MCF 10A (cell line): ENCODE data around the gene AGBL1. TPM values are rescaled to one million over a fixed set of nuclear protein-coding genes. Genes with fewer than 3 reads are reported as not detected.
A peak's percentile ranks its signal among the peaks of the same experiment; 100 is the strongest.

ENCODE experiments used
- BruUV-seq: library from RNA; stranded (reverse); fragments of 400-500 nt; replicated peaks from 2 replicates; lab custom pipeline; 2021; lab: Mats Ljungman, UMichigan
- CTCF ChIA-PET: fragments of 300-600 bp; sonication (Branson Sonifier 250); formaldehyde crosslinking; extraction: SDS; loops from one replicate; lab custom pipeline; 2021; ENCODE audit warnings: antibody characterized with exemption, inconsistent platforms; lab: Yijun Ruan, JAX
- POLR2A ChIA-PET: fragments of 300-600, 350-650 bp; sonication (Branson Sonifier 250); formaldehyde crosslinking; extraction: SDS; loops from one replicate; lab custom pipeline; 2020; ENCODE audit warnings: antibody characterized with exemption, inconsistent platforms; lab: Yijun Ruan, JAX
- DNase-seq: peaks from one replicate; pipeline ENCODE4 v3.0.0-alpha.2; 2018; ENCODE audit not compliant: unreplicated experiment
- H3K27ac Mint-ChIP-seq: one replicate; pipeline ENCODE4 v1.8.0; 2022; ENCODE audit warnings: mild to moderate bottlenecking, low read depth, mixed read lengths; ENCODE audit not compliant: unreplicated experiment
- H3K27me3 Mint-ChIP-seq: one replicate; pipeline ENCODE4 v1.8.0; 2022; ENCODE audit warnings: mixed read lengths; ENCODE audit not compliant: insufficient read depth, unreplicated experiment
- H3K36me3 Mint-ChIP-seq: one replicate; pipeline ENCODE4 v1.8.0; 2022; ENCODE audit warnings: mild to moderate bottlenecking, moderate library complexity, mixed read lengths; ENCODE audit not compliant: insufficient read depth, unreplicated experiment
- H3K4me1 Mint-ChIP-seq: one replicate; pipeline ENCODE4 v1.8.0; 2022; ENCODE audit warnings: mixed read lengths; ENCODE audit not compliant: insufficient read depth, unreplicated experiment
- H3K4me3 Mint-ChIP-seq: one replicate; pipeline ENCODE4 v1.8.0; 2022; ENCODE audit warnings: mild to moderate bottlenecking, moderate library complexity, mixed read lengths; ENCODE audit not compliant: unreplicated experiment
- H3K9me3 Mint-ChIP-seq: one replicate; pipeline ENCODE4 v1.8.0; 2022; ENCODE audit warnings: mixed read lengths; ENCODE audit not compliant: unreplicated experiment
- CTCF ChIP-seq: fragments of 200-600 bp; IDR thresholded peaks from one replicate; pipeline ENCODE4 v1.8.0; 2022; ENCODE audit warnings: antibody characterized with exemption, mild to moderate bottlenecking; ENCODE audit not compliant: unreplicated experiment
- intact Hi-C: fragments of 100-400 bp; cut with micrococcal nuclease; formaldehyde crosslinking; loops from 2 replicates; pipeline ENCODE4 v1.14.1; 2022
- total RNA-seq: library from RNA; stranded (reverse); gene quantifications from 2 replicates; pipeline ENCODE4 v1.2.3, GENCODE V29; 2022

AGBL1 gene
- total RNA-seq, 1 experiment from 2014 or later: not detected

GRCh38 chr15:86553108-86553507 is 473.4 kb downstream of the AGBL1 start:
- peaks cover 32% of the 10 kb centered on the region for H3K4me1 Mint-ChIP-seq
- TF ChIP-seq CTCF: no peak
- DNase-seq: peak; percentile 30
- H3K27ac Mint-ChIP-seq: no peak overlapping the region
- H3K4me3 Mint-ChIP-seq: no peak overlapping the region
- CTCF ChIA-PET: interaction anchor here (0.6 kb wide), 1 partner anchor 32 kb away, joined by 3 read pairs; no protein-coding TSS in a partner anchor
- POLR2A ChIA-PET: no interaction called here
- no peaks in the 10 kb centered on the region for H3K27me3 Mint-ChIP-seq
- BruUV-seq: no TSS peak
- intact Hi-C loops: loop anchor here (10.0 kb wide), 1 partner anchor 218 kb away; no protein-coding TSS in a partner anchor
- H3K36me3 Mint-ChIP-seq: no peaks in the 10 kb centered on the region
- H3K9me3 Mint-ChIP-seq: no peaks in the 10 kb centered on the region

GRCh38 chr15:86555098-86555497 is 475.4 kb downstream of the AGBL1 start:
- no peak for TF ChIP-seq CTCF
- ChIA-PET CTCF (interaction anchor here (0.6 to 2.2 kb wide), 8 partner anchors 11 to 1925 kb away, joined by 3 to 10 read pairs (median 4); no protein-coding TSS in a partner anchor), POLR2A (interaction anchor here (1.1 to 1.5 kb wide), 7 partner anchors 13 to 1911 kb away, joined by 3 to 21 read pairs (median 4); no protein-coding TSS in a partner anchor)
- intact Hi-C loops: loop anchor here (10.0 kb wide), 1 partner anchor 220 kb away; no protein-coding TSS in a partner anchor
- BruUV-seq: no TSS peak
- Mint-ChIP-seq H3K9me3 (no peaks in the 10 kb centered on the region), H3K36me3 (no peaks in the 10 kb centered on the region), H3K4me1 (peaks cover 32% of the 10 kb centered on the region), H3K4me3 (no peak overlapping the region), H3K27ac (peak overlapping the region; percentile 69), H3K27me3 (no peaks in the 10 kb centered on the region)
- DNase-seq: no peak

- H3K4me1 Mint-ChIP-seq: peaks cover 32% of the 10 kb centered on the region
- DNase-seq: peak; percentile 58
- intact Hi-C loops: loop anchor here (10.0 kb wide), 1 partner anchor 221 kb away; no protein-coding TSS in a partner anchor
- H3K9me3 Mint-ChIP-seq: no peaks in the 10 kb centered on the region
- no peaks in the 10 kb centered on the region for H3K27me3 Mint-ChIP-seq
- peak overlapping the region; percentile 33 for H3K4me3 Mint-ChIP-seq
- BruUV-seq: no TSS peak
- ChIA-PET POLR2A (interaction anchor here (1.0 to 1.4 kb wide), 7 partner anchors 11 to 1910 kb away, joined by 3 to 21 read pairs (median 4); no protein-coding TSS in a partner anchor), CTCF (interaction anchor here (0.6 to 2.2 kb wide), 5 partner anchors 12 to 1924 kb away, joined by 3 to 10 read pairs (median 4); no protein-coding TSS in a partner anchor)
- no peaks in the 10 kb centered on the region for H3K36me3 Mint-ChIP-seq
- peak overlapping the region; percentile 69 for H3K27ac Mint-ChIP-seq
- TF ChIP-seq CTCF: no peak
These were observed 476.3 kb downstream of the AGBL1 start for GRCh38 chr15:86555939-86556338.

GRCh38 chr15:86556396-86557017 is 476.8 kb downstream of the AGBL1 start:
- peak overlapping the region; percentile 69 for H3K27ac Mint-ChIP-seq
- peak overlapping the region; percentile 33 for H3K4me3 Mint-ChIP-seq
- no peaks in the 10 kb centered on the region for H3K9me3 Mint-ChIP-seq
- intact Hi-C loops: loop anchor here (10.0 kb wide), 1 partner anchor 222 kb away; no protein-coding TSS in a partner anchor
- POLR2A ChIA-PET: interaction anchor here (1.0 to 1.4 kb wide), 5 partner anchors 11 to 1909 kb away, joined by 3 to 21 read pairs (median 4); no protein-coding TSS in a partner anchor
- TF ChIP-seq CTCF: no peak
- H3K4me1 Mint-ChIP-seq: peaks cover 32% of the 10 kb centered on the region
- no peaks in the 10 kb centered on the region for H3K36me3 Mint-ChIP-seq
- no peaks in the 10 kb centered on the region for H3K27me3 Mint-ChIP-seq
- CTCF ChIA-PET: interaction anchor here (0.7 to 2.2 kb wide), 3 partner anchors 9 to 324 kb away, joined by 3 to 10 read pairs (median 6); no protein-coding TSS in a partner anchor
- no TSS peak for BruUV-seq
- peak; percentile 40 for DNase-seq
